ENCODE results near the gene B3GAT1.

The B3GAT1 gene, protein sequence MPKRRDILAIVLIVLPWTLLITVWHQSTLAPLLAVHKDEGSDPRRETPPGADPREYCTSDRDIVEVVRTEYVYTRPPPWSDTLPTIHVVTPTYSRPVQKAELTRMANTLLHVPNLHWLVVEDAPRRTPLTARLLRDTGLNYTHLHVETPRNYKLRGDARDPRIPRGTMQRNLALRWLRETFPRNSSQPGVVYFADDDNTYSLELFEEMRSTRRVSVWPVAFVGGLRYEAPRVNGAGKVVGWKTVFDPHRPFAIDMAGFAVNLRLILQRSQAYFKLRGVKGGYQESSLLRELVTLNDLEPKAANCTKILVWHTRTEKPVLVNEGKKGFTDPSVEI
- long read RNA-seq: 0 reads

DNA sequence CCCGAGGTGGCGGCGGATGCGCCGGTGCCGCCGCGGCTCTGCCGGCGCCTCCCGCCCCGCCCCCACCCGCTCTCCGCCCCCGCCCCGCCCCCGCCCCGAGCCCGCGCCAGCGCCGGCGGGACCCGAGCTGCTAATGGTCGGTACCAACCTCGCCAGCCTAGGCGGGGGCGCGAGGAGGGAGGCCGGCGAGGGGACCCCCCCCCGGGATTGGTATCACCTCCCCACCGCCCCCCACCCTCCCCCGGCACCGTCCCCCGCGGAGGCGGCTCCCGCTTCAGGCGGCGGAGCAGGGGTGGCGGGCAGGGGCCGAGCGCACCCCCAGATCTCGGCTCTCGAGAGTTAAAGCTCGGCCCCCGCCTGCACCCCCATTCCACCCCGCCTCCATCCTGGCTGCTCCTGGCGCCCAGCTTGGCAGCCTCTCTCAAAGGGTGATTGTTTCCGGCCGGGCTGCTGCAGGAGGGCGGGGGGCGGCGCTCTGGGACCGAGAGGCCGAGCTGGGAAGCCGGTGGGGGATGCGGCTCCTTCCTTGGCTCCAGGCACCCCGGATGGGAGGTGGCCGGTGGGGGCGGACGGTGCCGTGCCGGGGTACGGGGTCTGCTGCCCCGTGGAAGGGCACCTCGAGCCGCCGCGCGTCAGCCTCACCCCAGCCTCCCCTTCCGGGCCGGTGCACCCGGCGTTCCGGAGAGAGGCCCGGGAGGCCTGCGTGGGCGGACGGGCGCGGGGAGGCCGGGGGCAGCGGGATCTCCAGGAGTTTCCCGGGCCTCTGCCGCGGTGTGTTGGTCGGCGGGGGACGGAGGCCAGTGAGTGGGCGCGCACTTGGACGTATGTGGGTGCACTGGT, at the start of gene B3GAT1:
B3GAT1 (minus strand) TSS at position 40 of the 840 bp plus-strand sequence. CDS start 24,583 bp downstream, outside the sequence.
- TF ChIP-seq, protein P1, sequence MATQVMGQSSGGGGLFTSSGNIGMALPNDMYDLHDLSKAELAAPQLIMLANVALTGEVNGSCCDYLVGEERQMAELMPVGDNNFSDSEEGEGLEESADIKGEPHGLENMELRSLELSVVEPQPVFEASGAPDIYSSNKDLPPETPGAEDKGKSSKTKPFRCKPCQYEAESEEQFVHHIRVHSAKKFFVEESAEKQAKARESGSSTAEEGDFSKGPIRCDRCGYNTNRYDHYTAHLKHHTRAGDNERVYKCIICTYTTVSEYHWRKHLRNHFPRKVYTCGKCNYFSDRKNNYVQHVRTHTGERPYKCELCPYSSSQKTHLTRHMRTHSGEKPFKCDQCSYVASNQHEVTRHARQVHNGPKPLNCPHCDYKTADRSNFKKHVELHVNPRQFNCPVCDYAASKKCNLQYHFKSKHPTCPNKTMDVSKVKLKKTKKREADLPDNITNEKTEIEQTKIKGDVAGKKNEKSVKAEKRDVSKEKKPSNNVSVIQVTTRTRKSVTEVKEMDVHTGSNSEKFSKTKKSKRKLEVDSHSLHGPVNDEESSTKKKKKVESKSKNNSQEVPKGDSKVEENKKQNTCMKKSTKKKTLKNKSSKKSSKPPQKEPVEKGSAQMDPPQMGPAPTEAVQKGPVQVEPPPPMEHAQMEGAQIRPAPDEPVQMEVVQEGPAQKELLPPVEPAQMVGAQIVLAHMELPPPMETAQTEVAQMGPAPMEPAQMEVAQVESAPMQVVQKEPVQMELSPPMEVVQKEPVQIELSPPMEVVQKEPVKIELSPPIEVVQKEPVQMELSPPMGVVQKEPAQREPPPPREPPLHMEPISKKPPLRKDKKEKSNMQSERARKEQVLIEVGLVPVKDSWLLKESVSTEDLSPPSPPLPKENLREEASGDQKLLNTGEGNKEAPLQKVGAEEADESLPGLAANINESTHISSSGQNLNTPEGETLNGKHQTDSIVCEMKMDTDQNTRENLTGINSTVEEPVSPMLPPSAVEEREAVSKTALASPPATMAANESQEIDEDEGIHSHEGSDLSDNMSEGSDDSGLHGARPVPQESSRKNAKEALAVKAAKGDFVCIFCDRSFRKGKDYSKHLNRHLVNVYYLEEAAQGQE (IDR thresholded peaks at IDR 0.05; ENCODE audit: insufficient replicate concordance, low read depth): no peak
- TF ChIP-seq POLR2AphosphoS5 (IDR thresholded peaks at IDR 0.05; ENCODE audit: low read depth) (no peak), GABPA (IDR thresholded peaks at IDR 0.05; ENCODE audit: low read depth) (no peak), SPI1 (IDR thresholded peaks at IDR 0.05; ENCODE audit: borderline replicate concordance, low read depth) (no peak)
- TF ChIP-seq, protein P2, sequence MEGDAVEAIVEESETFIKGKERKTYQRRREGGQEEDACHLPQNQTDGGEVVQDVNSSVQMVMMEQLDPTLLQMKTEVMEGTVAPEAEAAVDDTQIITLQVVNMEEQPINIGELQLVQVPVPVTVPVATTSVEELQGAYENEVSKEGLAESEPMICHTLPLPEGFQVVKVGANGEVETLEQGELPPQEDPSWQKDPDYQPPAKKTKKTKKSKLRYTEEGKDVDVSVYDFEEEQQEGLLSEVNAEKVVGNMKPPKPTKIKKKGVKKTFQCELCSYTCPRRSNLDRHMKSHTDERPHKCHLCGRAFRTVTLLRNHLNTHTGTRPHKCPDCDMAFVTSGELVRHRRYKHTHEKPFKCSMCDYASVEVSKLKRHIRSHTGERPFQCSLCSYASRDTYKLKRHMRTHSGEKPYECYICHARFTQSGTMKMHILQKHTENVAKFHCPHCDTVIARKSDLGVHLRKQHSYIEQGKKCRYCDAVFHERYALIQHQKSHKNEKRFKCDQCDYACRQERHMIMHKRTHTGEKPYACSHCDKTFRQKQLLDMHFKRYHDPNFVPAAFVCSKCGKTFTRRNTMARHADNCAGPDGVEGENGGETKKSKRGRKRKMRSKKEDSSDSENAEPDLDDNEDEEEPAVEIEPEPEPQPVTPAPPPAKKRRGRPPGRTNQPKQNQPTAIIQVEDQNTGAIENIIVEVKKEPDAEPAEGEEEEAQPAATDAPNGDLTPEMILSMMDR (IDR thresholded peaks at IDR 0.05; ENCODE audit: insufficient read depth, low read length): no peak
- H3K27ac ChIP-seq (replicated peaks): no peak within 1 kb of the TSS
- H3K27me3 ChIP-seq (ENCODE audit: insufficient read depth, poor library complexity, severe bottlenecking): peaks cover 31% of the 10 kb centered on the region
- H3K4me3 ChIP-seq (replicated peaks; ENCODE audit: insufficient read depth, low read length): no peak within 1 kb of the TSS
- no peak for DNase-seq (ENCODE audit: low read depth in 1 of 2, low spot score in 1 of 2)

DNA sequence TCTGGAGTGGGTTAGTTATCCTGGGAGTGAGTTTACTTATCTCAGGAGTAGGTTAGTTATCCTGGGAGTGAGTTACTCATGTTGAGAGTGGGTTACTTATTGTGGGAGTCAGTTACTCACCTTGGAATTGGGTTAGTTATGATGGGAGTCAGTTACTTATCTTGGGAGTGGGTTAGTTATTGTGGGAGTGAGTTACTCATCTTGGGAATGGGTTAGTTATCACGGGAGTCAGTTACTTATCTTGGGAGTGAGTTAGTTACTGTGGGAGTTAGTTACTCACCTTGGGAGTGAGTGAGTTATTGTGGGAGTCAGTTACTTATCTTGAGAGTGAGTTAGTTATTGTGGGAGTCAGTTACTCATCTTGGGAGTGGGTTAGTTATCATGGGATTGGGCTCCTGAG, 49.6 kb upstream of the B3GAT1 start:
- no peak for TF ChIP-seq GABPA (IDR thresholded peaks at IDR 0.05; ENCODE audit: low read depth)
- TF ChIP-seq, protein P2 (IDR thresholded peaks at IDR 0.05; ENCODE audit: insufficient read depth, low read length): no peak
- TF ChIP-seq POLR2AphosphoS5 (IDR thresholded peaks at IDR 0.05; ENCODE audit: low read depth): no peak
- no peak for TF ChIP-seq SPI1 (IDR thresholded peaks at IDR 0.05; ENCODE audit: borderline replicate concordance, low read depth)
- TF ChIP-seq, protein P1 (IDR thresholded peaks at IDR 0.05; ENCODE audit: insufficient replicate concordance, low read depth): no peak
- H3K27me3 ChIP-seq (ENCODE audit: insufficient read depth, poor library complexity, severe bottlenecking): no peaks in the 10 kb centered on the region
- H3K27ac ChIP-seq (replicated peaks): no peak overlapping the region
- DNase-seq (ENCODE audit: low read depth in 1 of 2, low spot score in 1 of 2): no peak
- H3K4me3 ChIP-seq (replicated peaks; ENCODE audit: insufficient read depth, low read length): no peak overlapping the region

DNA sequence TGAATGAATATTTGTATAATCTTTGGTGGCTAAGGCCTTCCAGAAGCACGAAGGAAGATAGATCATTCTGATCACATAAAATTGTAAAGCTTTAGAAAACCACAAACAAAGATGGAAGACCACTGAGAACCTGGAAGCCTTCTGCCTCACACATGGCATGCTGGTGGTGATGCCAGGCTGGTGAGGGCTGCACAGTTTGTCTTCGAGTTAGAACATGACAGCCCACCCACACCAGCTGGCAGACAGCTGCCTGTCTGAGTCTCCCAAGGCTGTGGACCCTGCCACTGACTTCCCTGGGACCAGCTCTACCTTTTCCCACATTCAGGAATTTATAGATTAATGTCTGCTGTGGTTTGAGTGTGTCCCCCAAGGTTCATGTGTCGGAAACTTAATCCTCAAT, 48.8 kb upstream of the B3GAT1 start:
- Histone ChIP-seq H3K27ac (replicated peaks) (no peak overlapping the region), H3K27me3 (ENCODE audit: insufficient read depth, poor library complexity, severe bottlenecking) (no peaks in the 10 kb centered on the region), H3K4me3 (replicated peaks; ENCODE audit: insufficient read depth, low read length) (no peak overlapping the region)
- DNase-seq (ENCODE audit: low read depth in 1 of 2, low spot score in 1 of 2): no peak
- TF ChIP-seq POLR2AphosphoS5 (IDR thresholded peaks at IDR 0.05; ENCODE audit: low read depth): no peak
- TF ChIP-seq, protein P2 (IDR thresholded peaks at IDR 0.05; ENCODE audit: insufficient read depth, low read length): no peak
- no peak for TF ChIP-seq SPI1 (IDR thresholded peaks at IDR 0.05; ENCODE audit: borderline replicate concordance, low read depth)
- no peak for TF ChIP-seq GABPA (IDR thresholded peaks at IDR 0.05; ENCODE audit: low read depth)
- TF ChIP-seq, protein P1 (IDR thresholded peaks at IDR 0.05; ENCODE audit: insufficient replicate concordance, low read depth): no peak

Measured in HL-60 (cell line).